ENCODE data around the gene RSU1.

Gene RSU1

GRCh38 chr10:16570731-16571130 lies 246.5 kb downstream of the RSU1 start:
- Histone ChIP-seq H3K9me3 (ENCODE audit: control insufficient read depth in 1 of 2, low read length in 2 of 2) (no peaks in the 10 kb centered on the region), H3K4me1 (ENCODE audit: control insufficient read depth in 1 of 2, insufficient read depth in 2 of 2, low read length in 2 of 2) (no peaks in the 10 kb centered on the region), H3K4me3 (ENCODE audit: low read depth in 1 of 2, low read length in 2 of 2) (no peak overlapping the region), H3K9ac (ENCODE audit: low read depth in 1 of 2, low read length in 2 of 2) (no peak overlapping the region), H3K27me3 (ENCODE audit: control insufficient read depth in 1 of 2, insufficient read depth in 2 of 2, low read length in 2 of 2) (no peaks in the 10 kb centered on the region), H3K27ac (ENCODE audit: low read depth, low read length) (no peak overlapping the region), H3K36me3 (ENCODE audit: control insufficient read depth in 1 of 2, insufficient read depth in 2 of 2, low read length in 2 of 2) (no peaks in the 10 kb centered on the region)

GRCh38 chr10:16566202-16566805 lies 250.9 kb downstream of the RSU1 start:
- Histone ChIP-seq H3K27ac (ENCODE audit: low read depth, low read length) (no peak overlapping the region), H3K36me3 (ENCODE audit: control insufficient read depth in 1 of 2, insufficient read depth in 2 of 2, low read length in 2 of 2) (no peaks in the 10 kb centered on the region)

GRCh38 chr10:16565604-16566003 lies 251.6 kb downstream of the RSU1 start:
- Histone ChIP-seq H3K4me1 (ENCODE audit: control insufficient read depth in 1 of 2, insufficient read depth in 2 of 2, low read length in 2 of 2) (no peaks in the 10 kb centered on the region), H3K4me3 (ENCODE audit: low read depth in 1 of 2, low read length in 2 of 2) (no peak overlapping the region), H3K9ac (ENCODE audit: low read depth in 1 of 2, low read length in 2 of 2) (no peak overlapping the region), H3K27ac (ENCODE audit: low read depth, low read length) (no peak overlapping the region), H3K27me3 (ENCODE audit: control insufficient read depth in 1 of 2, insufficient read depth in 2 of 2, low read length in 2 of 2) (no peaks in the 10 kb centered on the region), H3K9me3 (ENCODE audit: control insufficient read depth in 1 of 2, low read length in 2 of 2) (no peaks in the 10 kb centered on the region), H3K36me3 (ENCODE audit: control insufficient read depth in 1 of 2, insufficient read depth in 2 of 2, low read length in 2 of 2) (no peaks in the 10 kb centered on the region)

More at GRCh38 chr10:16566202-16566805, 250.9 kb downstream of the RSU1 start:
- H3K27me3 ChIP-seq (ENCODE audit: control insufficient read depth in 1 of 2, insufficient read depth in 2 of 2, low read length in 2 of 2), result no peaks in the 10 kb centered on the region
- H3K4me1 ChIP-seq (ENCODE audit: control insufficient read depth in 1 of 2, insufficient read depth in 2 of 2, low read length in 2 of 2), result no peaks in the 10 kb centered on the region
- no peak overlapping the region for H3K9ac ChIP-seq (ENCODE audit: low read depth in 1 of 2, low read length in 2 of 2)
- no peak overlapping the region for H3K4me3 ChIP-seq (ENCODE audit: low read depth in 1 of 2, low read length in 2 of 2)
- no peaks in the 10 kb centered on the region for H3K9me3 ChIP-seq (ENCODE audit: control insufficient read depth in 1 of 2, low read length in 2 of 2)

- no peak overlapping the region for H3K4me3 ChIP-seq (ENCODE audit: low read depth in 1 of 2, low read length in 2 of 2)
- no peaks in the 10 kb centered on the region for H3K36me3 ChIP-seq (ENCODE audit: control insufficient read depth in 1 of 2, insufficient read depth in 2 of 2, low read length in 2 of 2)
- no peaks in the 10 kb centered on the region for H3K9me3 ChIP-seq (ENCODE audit: control insufficient read depth in 1 of 2, low read length in 2 of 2)
- H3K4me1 ChIP-seq (ENCODE audit: control insufficient read depth in 1 of 2, insufficient read depth in 2 of 2, low read length in 2 of 2), result no peaks in the 10 kb centered on the region
- H3K27me3 ChIP-seq (ENCODE audit: control insufficient read depth in 1 of 2, insufficient read depth in 2 of 2, low read length in 2 of 2), result no peaks in the 10 kb centered on the region
- no peak overlapping the region for H3K27ac ChIP-seq (ENCODE audit: low read depth, low read length)
- no peak overlapping the region for H3K9ac ChIP-seq (ENCODE audit: low read depth in 1 of 2, low read length in 2 of 2)
These were observed 254.3 kb downstream of the RSU1 start for GRCh38 chr10:16562891-16563290.

- no peaks in the 10 kb centered on the region for H3K27me3 ChIP-seq (ENCODE audit: control insufficient read depth in 1 of 2, insufficient read depth in 2 of 2, low read length in 2 of 2)
- H3K4me1 ChIP-seq (ENCODE audit: control insufficient read depth in 1 of 2, insufficient read depth in 2 of 2, low read length in 2 of 2), result no peaks in the 10 kb centered on the region
- no peak overlapping the region for H3K9ac ChIP-seq (ENCODE audit: low read depth in 1 of 2, low read length in 2 of 2)
- no peak overlapping the region for H3K27ac ChIP-seq (ENCODE audit: low read depth, low read length)
- no peak overlapping the region for H3K4me3 ChIP-seq (ENCODE audit: low read depth in 1 of 2, low read length in 2 of 2)
- H3K36me3 ChIP-seq (ENCODE audit: control insufficient read depth in 1 of 2, insufficient read depth in 2 of 2, low read length in 2 of 2), result no peaks in the 10 kb centered on the region
- no peaks in the 10 kb centered on the region for H3K9me3 ChIP-seq (ENCODE audit: control insufficient read depth in 1 of 2, low read length in 2 of 2)
These were observed 257.9 kb downstream of the RSU1 start for GRCh38 chr10:16559236-16559773.

- no peak overlapping the region for H3K9ac ChIP-seq (ENCODE audit: low read depth in 1 of 2, low read length in 2 of 2)
- H3K27ac ChIP-seq (ENCODE audit: low read depth, low read length), result no peak overlapping the region
These were observed 269.3 kb downstream of the RSU1 start for GRCh38 chr10:16547973-16548372.

GRCh38 chr10:16545116-16545736 lies 272.0 kb downstream of the RSU1 start:
- Histone ChIP-seq H3K36me3 (ENCODE audit: control insufficient read depth in 1 of 2, insufficient read depth in 2 of 2, low read length in 2 of 2) (no peaks in the 10 kb centered on the region), H3K9ac (ENCODE audit: low read depth in 1 of 2, low read length in 2 of 2) (no peak overlapping the region), H3K9me3 (ENCODE audit: control insufficient read depth in 1 of 2, low read length in 2 of 2) (no peaks in the 10 kb centered on the region), H3K4me1 (ENCODE audit: control insufficient read depth in 1 of 2, insufficient read depth in 2 of 2, low read length in 2 of 2) (no peaks in the 10 kb centered on the region), H3K27me3 (ENCODE audit: control insufficient read depth in 1 of 2, insufficient read depth in 2 of 2, low read length in 2 of 2) (no peaks in the 10 kb centered on the region), H3K4me3 (ENCODE audit: low read depth in 1 of 2, low read length in 2 of 2) (no peak overlapping the region), H3K27ac (ENCODE audit: low read depth, low read length) (no peak overlapping the region)

More at GRCh38 chr10:16547973-16548372, 269.3 kb downstream of the RSU1 start:
- Histone ChIP-seq H3K36me3 (ENCODE audit: control insufficient read depth in 1 of 2, insufficient read depth in 2 of 2, low read length in 2 of 2) (no peaks in the 10 kb centered on the region), H3K4me3 (ENCODE audit: low read depth in 1 of 2, low read length in 2 of 2) (no peak overlapping the region), H3K27me3 (ENCODE audit: control insufficient read depth in 1 of 2, insufficient read depth in 2 of 2, low read length in 2 of 2) (no peaks in the 10 kb centered on the region), H3K9me3 (ENCODE audit: control insufficient read depth in 1 of 2, low read length in 2 of 2) (no peaks in the 10 kb centered on the region), H3K4me1 (ENCODE audit: control insufficient read depth in 1 of 2, insufficient read depth in 2 of 2, low read length in 2 of 2) (no peaks in the 10 kb centered on the region)

GRCh38 chr10:16544591-16544990 lies 272.6 kb downstream of the RSU1 start:
- Histone ChIP-seq H3K9me3 (ENCODE audit: control insufficient read depth in 1 of 2, low read length in 2 of 2) (no peaks in the 10 kb centered on the region), H3K4me3 (ENCODE audit: low read depth in 1 of 2, low read length in 2 of 2) (no peak overlapping the region)

GRCh38 chr10:16544099-16544498 lies 273.1 kb downstream of the RSU1 start:
- no peak overlapping the region for H3K9ac ChIP-seq (ENCODE audit: low read depth in 1 of 2, low read length in 2 of 2)
- no peaks in the 10 kb centered on the region for H3K9me3 ChIP-seq (ENCODE audit: control insufficient read depth in 1 of 2, low read length in 2 of 2)
- no peaks in the 10 kb centered on the region for H3K4me1 ChIP-seq (ENCODE audit: control insufficient read depth in 1 of 2, insufficient read depth in 2 of 2, low read length in 2 of 2)
- H3K27ac ChIP-seq (ENCODE audit: low read depth, low read length), result no peak overlapping the region
- no peaks in the 10 kb centered on the region for H3K27me3 ChIP-seq (ENCODE audit: control insufficient read depth in 1 of 2, insufficient read depth in 2 of 2, low read length in 2 of 2)
- H3K36me3 ChIP-seq (ENCODE audit: control insufficient read depth in 1 of 2, insufficient read depth in 2 of 2, low read length in 2 of 2), result no peaks in the 10 kb centered on the region
- H3K4me3 ChIP-seq (ENCODE audit: low read depth in 1 of 2, low read length in 2 of 2), result no peak overlapping the region

More at GRCh38 chr10:16544591-16544990, 272.6 kb downstream of the RSU1 start:
- no peaks in the 10 kb centered on the region for H3K4me1 ChIP-seq (ENCODE audit: control insufficient read depth in 1 of 2, insufficient read depth in 2 of 2, low read length in 2 of 2)
- no peaks in the 10 kb centered on the region for H3K36me3 ChIP-seq (ENCODE audit: control insufficient read depth in 1 of 2, insufficient read depth in 2 of 2, low read length in 2 of 2)
- H3K27me3 ChIP-seq (ENCODE audit: control insufficient read depth in 1 of 2, insufficient read depth in 2 of 2, low read length in 2 of 2), result no peaks in the 10 kb centered on the region
- H3K27ac ChIP-seq (ENCODE audit: low read depth, low read length), result no peak overlapping the region
- H3K9ac ChIP-seq (ENCODE audit: low read depth in 1 of 2, low read length in 2 of 2), result no peak overlapping the region

All from duodenal mucosa (tissue), 2 donors.